ENCODE measurements around the gene TNIP2.

TNIP2 gene

DNA sequence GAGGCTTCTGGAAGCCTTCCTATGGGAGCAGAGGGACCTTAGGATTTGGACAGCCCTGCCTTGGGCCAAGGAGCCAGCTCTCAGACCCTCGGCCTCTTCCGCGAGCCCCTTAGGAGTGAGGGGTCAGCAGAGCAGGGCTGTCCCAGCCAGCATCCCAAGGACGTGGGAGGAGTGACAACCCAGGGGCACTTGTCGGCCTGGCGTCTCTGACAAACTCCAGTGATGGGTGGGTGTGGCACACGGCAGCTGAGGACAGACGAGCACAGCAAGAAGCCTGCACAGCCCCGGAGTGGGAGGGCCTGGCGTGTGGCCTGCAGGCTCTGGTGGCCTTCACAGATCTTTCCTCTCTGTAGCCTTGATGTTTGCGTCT, 11.6 kb upstream of the TNIP2 start:
- ChIA-PET POLR2A (no interaction called here), CTCF (interaction anchor here (0.7 kb wide), 1 partner anchor 265 kb away, joined by 3 read pairs; no protein-coding TSS in a partner anchor)
- Histone ChIP-seq H3K4me1 (ENCODE audit: control insufficient read depth, insufficient read depth, low read length) (no peaks in the 10 kb centered on the region), H3K4me3 (ENCODE audit: low read depth, low read length) (no peak overlapping the region), H3K9me3 (ENCODE audit: control insufficient read depth, insufficient read depth, low read depth, low read length) (no peaks in the 10 kb centered on the region), H3K27ac (ENCODE audit: extremely low read depth, low read depth, low read length) (no peak overlapping the region), H3K36me3 (ENCODE audit: control insufficient read depth in 2 of 2, insufficient read depth in 1 of 2, low read length in 2 of 2) (no peaks in the 10 kb centered on the region)
- no peak for TF ChIP-seq ZNF18 (tag by site-specific recombination; IDR thresholded peaks at IDR 0.05)
- no peak for TF ChIP-seq ZNF175 (tag by site-specific recombination; IDR thresholded peaks at IDR 0.05)

GRCh38 chr4:2767046-2767704, 11.0 kb upstream of the TNIP2 start:
- CTCF ChIA-PET: interaction anchor here (0.7 kb wide), 2 partner anchors 265 to 270 kb away, joined by 3 read pairs; no protein-coding TSS in a partner anchor
- Histone ChIP-seq H3K36me3 (ENCODE audit: control insufficient read depth in 2 of 2, insufficient read depth in 1 of 2, low read length in 2 of 2) (no peaks in the 10 kb centered on the region), H3K4me3 (ENCODE audit: low read depth, low read length) (no peak overlapping the region), H3K27ac (ENCODE audit: extremely low read depth, low read depth, low read length) (no peak overlapping the region), H3K4me1 (ENCODE audit: control insufficient read depth, insufficient read depth, low read length) (no peaks in the 10 kb centered on the region), H3K9me3 (ENCODE audit: control insufficient read depth, insufficient read depth, low read depth, low read length) (no peaks in the 10 kb centered on the region)
- TF ChIP-seq ZNF513 (tag by site-specific recombination; IDR thresholded peaks at IDR 0.05) (no peak), ZNF624 (tag by site-specific recombination; IDR thresholded peaks at IDR 0.05) (no peak), ZNF830 (tag by site-specific recombination; IDR thresholded peaks at IDR 0.05; ENCODE audit: low read depth) (no peak)
- POLR2A ChIA-PET: no interaction called here

GRCh38 chr4:2765832-2766526, 9.8 kb upstream of the TNIP2 start:
- no peaks in the 10 kb centered on the region for H3K4me1 ChIP-seq (ENCODE audit: control insufficient read depth, insufficient read depth, low read length)
- H3K36me3 ChIP-seq (ENCODE audit: control insufficient read depth in 2 of 2, insufficient read depth in 1 of 2, low read length in 2 of 2): no peaks in the 10 kb centered on the region
- H3K27ac ChIP-seq (ENCODE audit: extremely low read depth, low read depth, low read length): no peak overlapping the region
- no peak for TF ChIP-seq ZNF707 (tag by site-specific recombination; IDR thresholded peaks at IDR 0.05)
- TF ChIP-seq SP7 (tag by site-specific recombination; IDR thresholded peaks at IDR 0.05): no peak
- TF ChIP-seq, protein P1, sequence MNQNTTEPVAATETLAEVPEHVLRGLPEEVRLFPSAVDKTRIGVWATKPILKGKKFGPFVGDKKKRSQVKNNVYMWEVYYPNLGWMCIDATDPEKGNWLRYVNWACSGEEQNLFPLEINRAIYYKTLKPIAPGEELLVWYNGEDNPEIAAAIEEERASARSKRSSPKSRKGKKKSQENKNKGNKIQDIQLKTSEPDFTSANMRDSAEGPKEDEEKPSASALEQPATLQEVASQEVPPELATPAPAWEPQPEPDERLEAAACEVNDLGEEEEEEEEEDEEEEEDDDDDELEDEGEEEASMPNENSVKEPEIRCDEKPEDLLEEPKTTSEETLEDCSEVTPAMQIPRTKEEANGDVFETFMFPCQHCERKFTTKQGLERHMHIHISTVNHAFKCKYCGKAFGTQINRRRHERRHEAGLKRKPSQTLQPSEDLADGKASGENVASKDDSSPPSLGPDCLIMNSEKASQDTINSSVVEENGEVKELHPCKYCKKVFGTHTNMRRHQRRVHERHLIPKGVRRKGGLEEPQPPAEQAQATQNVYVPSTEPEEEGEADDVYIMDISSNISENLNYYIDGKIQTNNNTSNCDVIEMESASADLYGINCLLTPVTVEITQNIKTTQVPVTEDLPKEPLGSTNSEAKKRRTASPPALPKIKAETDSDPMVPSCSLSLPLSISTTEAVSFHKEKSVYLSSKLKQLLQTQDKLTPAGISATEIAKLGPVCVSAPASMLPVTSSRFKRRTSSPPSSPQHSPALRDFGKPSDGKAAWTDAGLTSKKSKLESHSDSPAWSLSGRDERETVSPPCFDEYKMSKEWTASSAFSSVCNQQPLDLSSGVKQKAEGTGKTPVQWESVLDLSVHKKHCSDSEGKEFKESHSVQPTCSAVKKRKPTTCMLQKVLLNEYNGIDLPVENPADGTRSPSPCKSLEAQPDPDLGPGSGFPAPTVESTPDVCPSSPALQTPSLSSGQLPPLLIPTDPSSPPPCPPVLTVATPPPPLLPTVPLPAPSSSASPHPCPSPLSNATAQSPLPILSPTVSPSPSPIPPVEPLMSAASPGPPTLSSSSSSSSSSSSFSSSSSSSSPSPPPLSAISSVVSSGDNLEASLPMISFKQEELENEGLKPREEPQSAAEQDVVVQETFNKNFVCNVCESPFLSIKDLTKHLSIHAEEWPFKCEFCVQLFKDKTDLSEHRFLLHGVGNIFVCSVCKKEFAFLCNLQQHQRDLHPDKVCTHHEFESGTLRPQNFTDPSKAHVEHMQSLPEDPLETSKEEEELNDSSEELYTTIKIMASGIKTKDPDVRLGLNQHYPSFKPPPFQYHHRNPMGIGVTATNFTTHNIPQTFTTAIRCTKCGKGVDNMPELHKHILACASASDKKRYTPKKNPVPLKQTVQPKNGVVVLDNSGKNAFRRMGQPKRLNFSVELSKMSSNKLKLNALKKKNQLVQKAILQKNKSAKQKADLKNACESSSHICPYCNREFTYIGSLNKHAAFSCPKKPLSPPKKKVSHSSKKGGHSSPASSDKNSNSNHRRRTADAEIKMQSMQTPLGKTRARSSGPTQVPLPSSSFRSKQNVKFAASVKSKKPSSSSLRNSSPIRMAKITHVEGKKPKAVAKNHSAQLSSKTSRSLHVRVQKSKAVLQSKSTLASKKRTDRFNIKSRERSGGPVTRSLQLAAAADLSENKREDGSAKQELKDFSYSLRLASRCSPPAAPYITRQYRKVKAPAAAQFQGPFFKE (tag by site-specific recombination; IDR thresholded peaks at IDR 0.05; ENCODE audit: borderline replicate concordance): no peak
- no peak for TF ChIP-seq ZBTB7A (tag by site-specific recombination; IDR thresholded peaks at IDR 0.05; ENCODE audit: low read depth)
- no peak for TF ChIP-seq ZNF2 (tag by site-specific recombination; IDR thresholded peaks at IDR 0.05)
- TF ChIP-seq SCRT1 (tag by site-specific recombination; IDR thresholded peaks at IDR 0.05; ENCODE audit: borderline replicate concordance): no peak
- TF ChIP-seq ZNF169 (tag by site-specific recombination; IDR thresholded peaks at IDR 0.05): no peak
- no peak for TF ChIP-seq ZNF157 (tag by site-specific recombination; IDR thresholded peaks at IDR 0.05)
- no peak for TF ChIP-seq MYNN (tag by site-specific recombination; IDR thresholded peaks at IDR 0.05; ENCODE audit: borderline replicate concordance)
- TF ChIP-seq ZNF639 (tag by site-specific recombination; IDR thresholded peaks at IDR 0.05): no peak
- TF ChIP-seq ZNF621 (tag by site-specific recombination; IDR thresholded peaks at IDR 0.05): no peak
- POLR2A ChIA-PET: interaction anchor here (0.7 kb wide), 1 partner anchor 26 kb away, joined by 3 read pairs; no protein-coding TSS in a partner anchor
- H3K9me3 ChIP-seq (ENCODE audit: control insufficient read depth, insufficient read depth, low read depth, low read length): no peaks in the 10 kb centered on the region
- CTCF ChIA-PET: interaction anchor here (0.6 kb wide), 1 partner anchor 73 kb away, joined by 3 read pairs; no protein-coding TSS in a partner anchor
- no peak overlapping the region for H3K4me3 ChIP-seq (ENCODE audit: low read depth, low read length)
